GM21381 (cell line): ENCODE measurements around the gene ARHGAP25.

Experiments
- ATAC-seq: cut with Tn5 transposase; IDR thresholded peaks from one replicate; pipeline ENCODE4 v1.9.1; 2021; ENCODE audit warnings: mild to moderate bottlenecking, moderate library complexity; ENCODE audit not compliant: unreplicated experiment

Gene ARHGAP25

DNA sequence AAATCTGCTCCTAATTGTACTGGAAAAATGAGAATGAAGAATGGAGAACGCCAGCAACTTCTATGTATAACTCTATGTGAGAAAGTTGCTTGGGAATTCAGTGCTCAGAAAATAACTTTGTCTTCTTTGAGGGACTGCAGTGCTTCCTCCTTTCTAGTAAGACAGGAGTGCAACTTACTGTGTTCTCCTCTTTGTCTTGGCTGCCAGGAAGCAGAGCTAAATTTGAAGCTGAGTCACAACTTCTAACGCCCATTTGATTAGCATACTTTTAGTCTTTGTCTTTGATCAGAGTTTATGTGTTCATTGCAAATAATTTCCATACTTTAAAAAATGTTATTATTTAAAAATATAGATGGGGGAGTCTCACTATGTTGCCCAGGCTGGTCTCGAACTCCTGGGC is 6.6 kb downstream of the ARHGAP25 start:
- no peak for ATAC-seq

DNA sequence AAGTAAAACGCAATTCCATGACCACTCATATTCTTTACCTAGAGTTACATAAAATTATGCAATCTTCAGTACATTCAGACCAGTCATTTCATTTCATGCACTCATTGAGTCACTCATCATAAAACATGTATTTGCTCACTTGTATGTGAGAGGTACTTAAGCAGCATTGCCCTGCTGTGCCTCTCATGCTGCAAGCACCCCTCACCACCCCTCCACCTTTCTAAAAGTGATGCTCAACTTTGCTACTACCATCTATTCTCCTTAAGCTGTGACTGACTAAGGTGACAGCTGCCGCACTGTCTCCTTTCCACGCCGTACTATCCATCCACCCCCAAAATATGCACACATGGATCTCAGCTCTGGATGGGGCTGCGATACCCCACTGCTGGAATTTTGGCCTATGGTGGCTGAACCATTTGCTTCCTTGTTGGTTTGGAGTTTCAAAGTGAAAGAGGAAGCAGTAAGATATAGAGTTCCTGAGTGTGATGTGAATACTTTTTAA is 7.2 kb downstream of the ARHGAP25 start:
- no peak for ATAC-seq

DNA sequence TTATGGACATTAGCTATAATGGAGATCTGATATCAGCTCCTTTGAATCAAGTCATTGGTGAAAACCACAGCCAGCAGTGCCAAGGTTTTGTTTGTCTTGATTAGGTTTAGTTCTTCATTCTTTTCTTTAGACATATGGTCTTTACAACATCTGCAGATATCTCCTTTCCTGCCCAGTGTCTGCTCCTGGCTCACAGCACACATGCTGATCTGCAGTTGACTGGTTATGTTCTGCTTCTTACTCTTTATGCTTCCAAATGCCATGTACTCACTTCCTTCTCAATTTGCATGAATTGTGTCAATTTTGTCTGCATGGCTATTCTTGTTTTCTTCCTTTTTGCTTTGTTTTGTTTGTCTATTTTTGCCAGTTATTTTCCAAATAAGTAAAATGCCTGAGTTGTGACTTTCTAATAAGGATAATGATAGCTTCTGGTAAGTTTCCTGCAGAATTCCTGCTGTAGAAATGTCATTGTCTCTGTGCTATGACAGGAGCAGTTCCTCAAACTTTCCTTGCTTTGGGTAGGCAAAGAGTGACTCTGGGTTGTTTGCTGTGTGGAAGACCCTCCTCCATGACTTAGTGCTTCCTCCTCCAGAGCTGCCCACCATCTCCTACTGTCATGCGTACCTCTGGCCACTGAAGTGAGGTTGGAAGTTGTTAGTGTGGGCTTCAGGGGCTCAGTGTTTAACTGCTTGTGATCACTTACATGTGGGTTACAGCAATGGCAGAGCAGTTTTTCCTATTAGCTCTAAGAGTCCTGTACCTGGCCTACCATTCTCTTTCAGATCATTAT is 8.2 kb downstream of the ARHGAP25 start:
- no peak for ATAC-seq

GRCh38 chr2:68743531-68743930 is 8.9 kb downstream of the ARHGAP25 start:
- ATAC-seq = no peak

- no peak for ATAC-seq
Measured at GRCh38 chr2:68744366-68744912, 9.8 kb downstream of the ARHGAP25 start.

- ATAC-seq = no peak
Measured at GRCh38 chr2:68745006-68745405, 10.4 kb downstream of the ARHGAP25 start.

GRCh38 chr2:68746408-68746807 is 11.8 kb downstream of the ARHGAP25 start:
- no peak for ATAC-seq

- ATAC-seq = no peak
Measured at GRCh38 chr2:68747413-68747812, 12.8 kb downstream of the ARHGAP25 start.

DNA sequence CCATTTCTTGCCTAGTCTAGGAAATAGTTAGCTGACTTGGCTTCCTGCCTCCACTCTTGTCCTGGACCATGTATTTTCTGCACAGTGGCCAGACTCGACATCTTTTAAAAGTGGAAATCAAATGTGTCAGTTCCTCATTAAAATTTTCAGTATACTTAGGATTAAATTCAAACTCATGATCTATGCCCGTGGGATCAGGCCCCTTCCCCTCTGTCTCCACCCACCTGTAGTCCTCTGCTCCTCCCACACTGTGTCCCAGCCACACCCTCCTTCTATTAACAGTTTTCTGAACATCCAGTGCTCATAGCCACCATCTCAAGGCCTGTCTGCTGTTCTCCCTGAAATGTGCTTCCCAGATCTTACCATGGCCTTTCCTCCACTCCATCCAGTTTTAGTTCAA is 13.3 kb downstream of the ARHGAP25 start:
- ATAC-seq = no peak

DNA sequence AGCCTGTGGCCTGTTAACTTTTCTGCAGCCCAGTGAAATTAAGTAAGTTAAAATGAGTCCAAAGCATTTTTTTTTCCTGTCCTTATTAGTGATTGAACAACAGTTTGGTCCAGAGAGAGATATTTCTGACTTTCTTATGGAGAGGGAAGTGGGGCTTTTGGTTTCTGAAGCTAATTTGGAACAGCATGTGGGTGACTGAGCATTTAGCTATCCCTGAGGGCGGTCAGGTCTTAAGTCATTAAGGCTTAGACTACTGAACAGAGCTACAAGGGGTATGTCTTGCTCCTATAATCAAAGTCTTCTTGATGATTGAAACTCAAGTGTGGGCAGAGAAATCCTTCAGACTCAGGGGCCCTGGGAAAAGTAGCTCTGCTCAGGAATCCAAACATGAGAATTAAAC is 14.0 kb downstream of the ARHGAP25 start:
- ATAC-seq = no peak

DNA sequence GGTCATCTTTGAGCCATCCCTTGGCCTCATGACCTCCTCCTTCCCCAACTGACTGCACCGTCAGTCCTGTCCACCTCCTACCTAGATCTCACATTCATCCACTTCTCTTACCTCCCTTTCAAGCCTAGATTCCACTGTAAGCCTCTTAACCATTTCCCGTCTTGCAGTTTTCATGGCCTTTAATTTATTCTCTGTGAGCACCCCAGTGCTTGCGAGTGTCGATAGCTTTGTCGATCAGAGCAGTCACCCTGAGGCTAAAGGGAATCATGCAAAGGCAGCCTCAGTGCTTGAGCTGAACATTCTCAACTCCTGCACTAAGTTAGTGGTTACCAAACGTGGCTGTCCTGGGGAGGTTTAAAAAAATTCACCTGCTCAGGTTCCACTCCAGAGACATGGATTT is 14.7 kb downstream of the ARHGAP25 start:
- ATAC-seq = no peak

DNA sequence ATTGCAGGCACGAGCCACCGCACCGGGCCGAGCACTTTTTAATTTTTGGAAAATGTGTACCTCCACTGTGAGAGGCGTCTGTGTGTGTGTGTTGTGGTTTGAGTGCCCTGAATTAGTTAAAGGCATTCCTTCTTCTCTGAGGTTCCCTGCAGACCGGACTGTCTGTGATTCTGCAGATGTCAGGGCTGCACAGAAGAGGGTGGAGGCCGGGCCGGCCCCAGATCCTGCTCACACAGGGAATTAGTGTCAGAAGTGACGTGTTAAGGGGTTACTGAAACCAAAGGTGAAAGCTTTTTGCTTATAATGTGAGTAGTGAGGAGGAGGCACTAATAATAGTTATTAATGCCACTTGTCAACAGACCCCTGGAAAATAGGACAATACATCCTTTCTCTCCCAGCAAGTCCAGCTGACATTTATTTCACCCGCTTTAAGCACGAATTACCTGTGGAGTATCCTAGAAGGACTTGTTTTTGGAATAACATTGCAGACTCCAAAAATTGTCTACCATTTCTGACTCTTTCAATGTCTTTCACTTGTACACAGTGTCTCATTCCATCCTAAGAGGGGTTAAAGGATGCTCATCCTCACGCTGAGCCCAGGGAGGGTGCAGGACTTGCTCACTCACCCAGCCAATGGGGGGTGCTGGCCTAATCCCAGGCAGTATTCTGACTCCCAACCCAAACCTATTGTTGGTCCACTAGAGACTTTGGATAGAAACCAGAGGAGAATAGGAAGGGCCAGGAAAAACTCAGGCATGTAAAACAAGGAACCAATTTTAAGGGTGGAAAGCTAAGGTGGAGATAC is 16.2 kb downstream of the ARHGAP25 start:
- no peak for ATAC-seq

- peak; percentile 94 for ATAC-seq
Measured at GRCh38 chr2:68751397-68752339, 17.1 kb downstream of the ARHGAP25 start.

DNA sequence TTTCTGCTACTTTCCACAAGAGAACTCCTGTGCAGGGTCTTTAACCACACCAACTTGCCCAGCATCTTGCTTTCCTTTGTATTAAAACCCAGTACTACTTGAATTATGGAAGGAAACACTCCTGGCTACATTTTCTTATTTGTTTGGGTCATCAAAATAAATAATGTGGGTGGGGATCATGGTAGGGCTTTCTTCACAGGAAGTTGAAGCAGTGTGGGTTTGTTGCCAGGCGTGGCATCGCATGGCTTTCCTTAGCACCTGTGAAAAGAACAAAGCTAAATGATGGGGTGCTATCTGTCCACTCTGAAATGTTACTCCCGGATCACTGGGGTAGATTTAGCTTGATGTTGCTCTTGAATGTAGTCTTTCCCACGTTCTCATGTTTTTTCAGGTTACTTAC is 18.7 kb downstream of the ARHGAP25 start:
- ATAC-seq = no peak

DNA sequence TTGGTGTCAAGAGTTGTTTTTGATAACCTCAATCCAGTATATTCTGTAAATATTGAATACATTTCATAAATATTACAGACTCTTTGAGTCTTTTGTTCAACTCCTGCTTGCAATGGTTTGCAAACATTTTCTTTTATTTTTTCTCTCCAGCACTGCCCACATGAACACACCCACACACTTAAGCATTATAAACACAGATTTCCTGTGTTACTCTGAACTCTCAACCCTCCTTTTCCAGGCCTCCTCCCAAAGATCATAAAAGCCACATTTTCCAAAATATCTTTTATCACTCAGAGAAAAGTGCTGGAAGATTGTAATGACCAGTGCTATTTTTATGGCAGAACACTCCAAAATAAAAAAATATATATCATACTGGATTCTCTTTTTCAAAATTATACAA is 20.5 kb downstream of the ARHGAP25 start:
- no peak for ATAC-seq

- no peak for ATAC-seq
Measured at GRCh38 chr2:68756178-68756577, 21.6 kb downstream of the ARHGAP25 start.

DNA sequence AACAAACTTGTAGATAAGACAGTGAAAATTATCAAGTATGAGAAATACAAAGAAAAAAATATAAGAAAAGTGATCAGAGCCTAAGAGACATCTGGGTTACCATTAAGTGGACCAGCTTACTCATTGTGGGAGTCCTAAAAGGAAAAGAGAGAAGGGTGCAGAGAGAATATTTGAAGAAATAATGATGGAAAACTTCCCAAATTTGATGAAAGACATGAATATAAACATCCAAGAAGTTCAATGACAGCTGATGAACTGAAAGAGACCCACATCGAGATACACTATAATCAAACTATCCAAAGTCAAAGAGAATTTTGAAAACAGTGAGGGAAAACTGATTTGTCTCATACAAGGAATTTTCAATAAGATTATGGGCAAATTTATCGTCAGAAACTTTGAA is 22.5 kb downstream of the ARHGAP25 start:
- ATAC-seq = no peak

- ATAC-seq = no peak
Measured at GRCh38 chr2:68762100-68762499, 27.5 kb downstream of the ARHGAP25 start.

DNA sequence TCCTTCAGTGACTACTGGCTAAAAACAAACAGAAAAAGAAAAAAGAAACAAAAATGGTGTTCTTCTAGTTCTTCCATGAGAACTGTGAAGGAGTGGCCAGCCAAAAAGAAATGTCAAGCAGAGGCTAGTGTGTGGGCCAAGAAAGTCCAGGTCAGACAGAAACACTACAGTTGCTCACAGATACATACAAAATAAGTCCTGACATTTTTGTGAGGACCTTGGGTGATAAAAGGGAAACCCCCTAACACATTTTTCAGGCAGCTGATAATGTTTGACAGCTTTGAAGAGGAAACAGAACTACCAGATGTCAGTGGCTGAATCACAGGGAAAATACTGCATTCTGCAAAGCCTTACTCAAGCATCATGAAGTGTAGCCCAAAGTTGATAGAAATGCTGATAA is 28.1 kb downstream of the ARHGAP25 start:
- ATAC-seq = no peak

- ATAC-seq = no peak
Measured at GRCh38 chr2:68764041-68764805, 29.6 kb downstream of the ARHGAP25 start.
